ENCODE results near the gene DDR2.

GRCh38 chr1:162688931-162689330 lies 56.7 kb downstream of the DDR2 start:
- no peak for TF ChIP-seq CSDC2 (CRISPR knock-in tag; IDR thresholded peaks at IDR 0.05)
- TF ChIP-seq ZFP3 (CRISPR knock-in tag; IDR thresholded peaks at IDR 0.05), result no peak
- no peak for TF ChIP-seq ESRRG (CRISPR knock-in tag; IDR thresholded peaks at IDR 0.05)
- TF ChIP-seq ZNF70 (CRISPR knock-in tag; IDR thresholded peaks at IDR 0.05), result no peak
- TF ChIP-seq CREB5 (CRISPR knock-in tag; IDR thresholded peaks at IDR 0.05; ENCODE audit: low read depth), result no peak
- TF ChIP-seq GLIS3 (CRISPR knock-in tag; IDR thresholded peaks at IDR 0.05), result no peak
- no peak for TF ChIP-seq BACH2 (CRISPR knock-in tag; IDR thresholded peaks at IDR 0.05; ENCODE audit: borderline replicate concordance)
- no peak for TF ChIP-seq ZNF565 (CRISPR knock-in tag; conservative IDR thresholded peaks at IDR 0.05; ENCODE audit: low read depth)
- no peak for TF ChIP-seq ZFP30 (CRISPR knock-in tag; IDR thresholded peaks at IDR 0.05)
- no peak for TF ChIP-seq ARNTL (CRISPR knock-in tag; IDR thresholded peaks at IDR 0.05; ENCODE audit: borderline replicate concordance, low read depth)

Measured in SK-N-SH treated with all-trans-retinoic acid at 6 μM for 48 hours (cell line).